ENCODE measurements around the gene NVL. TPM values are rescaled to one million over a fixed set of nuclear protein-coding genes. Genes with fewer than 3 reads are reported as not detected.
"Not testable (repeated sequence)": the region's sequence is repeated elsewhere in the genome, so short reads cannot be mapped to it uniquely, and the experiment has no call there.

Gene NVL
- total RNA-seq, 1 donor from 2014 or later = 101 TPM

DNA sequence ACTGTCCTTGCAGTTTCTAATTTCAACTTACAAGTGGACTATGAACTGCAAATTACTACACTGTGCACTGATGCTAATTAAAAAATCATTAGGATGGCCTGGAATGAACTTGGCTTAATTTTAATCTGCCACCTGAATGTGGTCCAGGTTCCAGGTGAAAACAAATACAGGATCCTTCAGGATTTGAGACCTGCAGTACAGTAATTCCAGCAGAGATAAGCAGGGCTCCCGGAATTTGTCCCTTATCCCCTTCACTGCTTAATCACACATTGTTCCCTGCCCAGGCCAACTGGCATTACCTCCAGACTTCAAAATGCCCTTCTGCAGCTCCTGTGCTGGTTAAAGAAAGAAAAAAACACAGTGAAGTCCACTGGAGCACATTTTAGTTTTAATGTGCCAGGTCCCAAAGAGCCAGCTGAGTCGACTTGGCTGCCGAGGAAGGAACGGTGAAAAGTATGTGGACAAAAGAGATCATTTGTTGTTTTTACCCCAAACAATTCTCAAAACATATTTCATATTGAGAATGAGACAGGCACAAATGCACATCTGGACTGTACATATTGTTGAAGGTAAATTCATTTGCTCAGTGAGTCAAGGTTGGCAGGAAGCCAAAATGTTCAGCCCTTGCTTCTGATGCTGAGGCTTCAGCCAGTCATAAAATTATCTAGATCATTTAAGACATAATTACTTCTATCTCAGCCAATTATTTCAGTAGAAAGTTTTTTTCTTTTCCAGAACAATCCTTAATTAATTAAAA, 118.6 kb downstream of the NVL start:
- Histone ChIP-seq H3K36me3 (no peaks in the 10 kb centered on the region), H3K4me2 (no peak overlapping the region), H4K20me1 (ENCODE audit: low read depth) (no peaks in the 10 kb centered on the region), H3K27me3 (no peaks in the 10 kb centered on the region), H3K9ac (no peak overlapping the region), H3K4me3 (no peak overlapping the region), H3K9me3 (ENCODE audit: low read depth) (no peaks in the 10 kb centered on the region), H3F3A (ENCODE audit: low read depth) (no peaks in the 10 kb centered on the region), H3K79me2 (ENCODE audit: low read depth) (no peaks in the 10 kb centered on the region), H3K4me1 (no peaks in the 10 kb centered on the region), H2AFZ (replicated peaks) (no peak overlapping the region), H3K27ac (no peak overlapping the region)
- Mint-ChIP-seq H3K27me3 (ENCODE audit: insufficient read depth, low read depth) (no peaks in the 10 kb centered on the region), H3K36me3 (no peaks in the 10 kb centered on the region), H3K4me1 (no peaks in the 10 kb centered on the region), H3K4me3 (no peak overlapping the region), H3K27ac (no peak overlapping the region), H3K9me3 (no peaks in the 10 kb centered on the region)
- DNase-seq (ENCODE audit: low spot score) = no peak
- TF ChIP-seq EZH2 (IDR thresholded peaks at IDR 0.05) (no peak), CTCF (IDR thresholded peaks at IDR 0.05) (no peak), EZH2phosphoT487 (IDR thresholded peaks at IDR 0.05) (no peak)

DNA sequence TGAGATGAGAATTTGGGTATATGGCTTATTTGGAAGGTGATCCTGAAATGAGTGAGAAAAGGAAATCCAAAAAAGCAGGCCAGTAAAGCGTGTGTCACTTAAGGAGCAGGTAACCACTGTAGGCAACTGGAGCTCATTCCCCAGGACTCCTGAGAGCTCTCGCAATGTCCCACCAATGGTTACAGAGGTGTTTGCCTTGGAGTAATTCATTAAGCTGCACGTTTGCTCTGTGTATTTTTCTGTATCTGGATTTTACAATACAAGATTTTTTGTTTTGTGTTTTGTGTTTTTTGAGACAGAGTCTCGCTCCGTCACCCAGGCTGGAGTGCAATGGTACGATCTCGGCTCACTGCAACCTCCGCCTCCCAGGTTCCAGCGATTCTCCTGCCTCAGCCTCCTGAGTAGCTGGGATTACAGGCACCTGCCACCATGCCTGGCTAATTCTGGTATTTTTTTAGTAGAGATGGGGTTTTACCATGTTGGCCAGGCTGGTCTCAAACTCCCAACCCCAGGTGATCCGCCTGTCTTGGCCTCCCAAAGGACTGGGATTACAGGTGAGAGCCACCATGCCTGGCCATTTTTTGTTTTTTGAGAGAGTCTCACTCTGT, 123.9 kb downstream of the NVL start:
- not testable (repeated sequence) for H3K27ac ChIP-seq; H3K27me3 ChIP-seq; H3K79me2 ChIP-seq (ENCODE audit: low read depth); H3K27me3 Mint-ChIP-seq (ENCODE audit: insufficient read depth, low read depth); H3K36me3 Mint-ChIP-seq; H3K4me3 ChIP-seq; DNase-seq (ENCODE audit: low spot score); H3K9me3 ChIP-seq (ENCODE audit: low read depth); H3K36me3 ChIP-seq; H3K27ac Mint-ChIP-seq; H3K4me2 ChIP-seq; H3K9ac ChIP-seq; H3K9me3 Mint-ChIP-seq; H3K4me3 Mint-ChIP-seq; H4K20me1 ChIP-seq (ENCODE audit: low read depth); H2AFZ ChIP-seq (replicated peaks)
- peaks cover 16% of the 10 kb centered on the region for H3K4me1 Mint-ChIP-seq
- Histone ChIP-seq H3F3A (ENCODE audit: low read depth) (peaks cover 11% of the 10 kb centered on the region), H3K4me1 (peaks cover 16% of the 10 kb centered on the region)

DNA sequence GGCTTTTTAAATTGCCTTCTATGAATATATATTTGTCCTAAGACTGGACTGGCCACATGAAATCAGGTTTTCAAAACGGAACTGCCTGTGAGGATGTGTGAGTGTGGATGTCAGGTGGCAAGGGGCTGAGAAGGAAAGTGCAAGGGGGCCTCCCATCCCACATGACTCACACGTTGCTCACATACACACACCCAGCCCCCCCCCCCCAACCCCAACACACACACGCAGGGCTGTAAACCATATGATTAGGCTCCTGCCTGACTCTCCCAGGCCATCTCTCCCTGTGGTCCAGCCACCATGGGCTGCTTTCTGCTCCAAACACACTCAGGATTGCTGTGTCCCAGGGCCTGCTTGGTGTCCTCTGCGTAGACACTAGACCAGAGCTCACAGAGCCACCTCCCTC, 124.5 kb downstream of the NVL start:
- Mint-ChIP-seq H3K4me1 (peaks cover 16% of the 10 kb centered on the region), H3K9me3 (no peaks in the 10 kb centered on the region), H3K36me3 (peaks cover 1% of the 10 kb centered on the region), H3K4me3 (no peak overlapping the region), H3K27ac (no peak overlapping the region), H3K27me3 (ENCODE audit: insufficient read depth, low read depth) (no peaks in the 10 kb centered on the region)
- Histone ChIP-seq H4K20me1 (ENCODE audit: low read depth) (no peaks in the 10 kb centered on the region), H3K27me3 (no peaks in the 10 kb centered on the region), H3K36me3 (no peaks in the 10 kb centered on the region), H3F3A (ENCODE audit: low read depth) (peaks cover 11% of the 10 kb centered on the region), H3K9me3 (ENCODE audit: low read depth) (no peaks in the 10 kb centered on the region), H2AFZ (replicated peaks) (no peak overlapping the region), H3K79me2 (ENCODE audit: low read depth) (no peaks in the 10 kb centered on the region), H3K27ac (no peak overlapping the region), H3K4me2 (no peak overlapping the region), H3K4me1 (peaks cover 16% of the 10 kb centered on the region), H3K9ac (no peak overlapping the region), H3K4me3 (no peak overlapping the region)
- TF ChIP-seq CTCF (IDR thresholded peaks at IDR 0.05) (no peak), EZH2phosphoT487 (IDR thresholded peaks at IDR 0.05) (no peak), EZH2 (IDR thresholded peaks at IDR 0.05) (no peak)
- DNase-seq (ENCODE audit: low spot score) = no peak

All from neural progenitor cell (in vitro differentiated cells).